A549 (cell line): ENCODE results near the gene OBSCN.

Experiments
- CTCF ChIP-seq: fragments of >200 bp; sonication (Bioruptor Twin); formaldehyde crosslinking; IDR thresholded peaks from 3 replicates; pipeline ENCODE4 v1.5.1; 2016
- JUN ChIP-seq, 2 experiments: fragments of >200 bp; sonication (Bioruptor Twin); formaldehyde crosslinking; IDR thresholded peaks; 2 replicates in 1 of 2; 3 replicates in 1 of 2; pipeline ENCODE4 v1.6.1; 2016 to 2017
- POLR2A ChIP-seq: IDR thresholded peaks from 2 replicates; pipeline ENCODE4 v1.6.1; 2012; ENCODE audit warnings: mild to moderate bottlenecking, low read length
- RNF2 ChIP-seq: fragments of 200-600 bp; sonication (generic); IDR thresholded peaks from 2 replicates; pipeline ENCODE4 v1.6.1; 2016; ENCODE audit warnings: low read depth, mild to moderate bottlenecking, antibody characterized with exemption, moderate library complexity, borderline replicate concordance

- TF ChIP-seq CTCF: no peak
- TF ChIP-seq JUN (IDR thresholded peaks at IDR 0.05): no peak
- TF ChIP-seq RNF2: no peak
- no peak for TF ChIP-seq POLR2A
Measured at GRCh38 chr1:228276174-228276831, 68.5 kb downstream of the OBSCN start.
